Lung (tissue), 12 donors: Measurements from ENCODE around the gene VPS41. TPM values are rescaled to one million over a fixed set of nuclear protein-coding genes. Genes with fewer than 3 reads are reported as not detected.

Experiments used
- ATAC-seq: fragments of 200-7000 bp; cut with Tn5 transposase; one replicate; pipeline ENCODE4 v1.9.1; 2020; ENCODE audit warnings: moderate number of reproducible peaks; ENCODE audit not compliant: insufficient read depth, low FRiP score
- DNase-seq, 3 donors: peaks; one replicate each; pipeline ENCODE4 v3.0.0-alpha.2; 2013 to 2017
- H3K27ac ChIP-seq, 2 donors: one replicate each; pipeline ENCODE4 v1.5.1; 2013; ENCODE audit warnings: mild to moderate bottlenecking in 2 of 2, moderate library complexity in 2 of 2, control low read depth in 1 of 2, inconsistent platforms in 1 of 2, low read depth in 1 of 2, low read length in 1 of 2
- H3K27me3 ChIP-seq, 3 donors: one replicate each; pipeline ENCODE4 v1.5.1; 2013; ENCODE audit warnings: low read length in 2 of 3; ENCODE audit not compliant: control insufficient read depth in 3 of 3, insufficient read depth in 3 of 3
- H3K36me3 ChIP-seq, 4 donors: one replicate each; pipeline ENCODE4 v1.5.1; 2013; ENCODE audit warnings: low read length in 4 of 4, mild to moderate bottlenecking in 1 of 4, moderate library complexity in 1 of 4; ENCODE audit not compliant: control insufficient read depth in 4 of 4, insufficient read depth in 4 of 4
- H3K4me1 ChIP-seq, 5 donors: one replicate each; pipeline ENCODE4 v1.5.1; 2013; ENCODE audit warnings: low read length in 5 of 5, mild to moderate bottlenecking in 2 of 5, moderate library complexity in 1 of 5; ENCODE audit not compliant: control insufficient read depth in 5 of 5, insufficient read depth in 5 of 5
- H3K4me3 ChIP-seq: one replicate; pipeline ENCODE4 v1.5.1; 2013; ENCODE audit warnings: mild to moderate bottlenecking, control low read depth, moderate library complexity
- H3K9ac ChIP-seq, 2 donors: one replicate each; pipeline ENCODE4 v1.5.1; 2013; ENCODE audit warnings: low read length in 2 of 2, control low read depth in 1 of 2; ENCODE audit not compliant: insufficient read depth in 1 of 2
- H3K9me3 ChIP-seq, 4 donors: one replicate each; pipeline ENCODE4 v1.5.1; 2013; ENCODE audit warnings: low read length in 3 of 4, mild to moderate bottlenecking in 1 of 4, moderate library complexity in 1 of 4; ENCODE audit not compliant: control insufficient read depth in 4 of 4, insufficient read depth in 3 of 4
- WGBS, 2 donors: extraction: QIAGEN DNeasy Blood & Tissue Kit; methylation state at CpG; one replicate each; pipeline ENCODE4 v1.1.7; 2013; 5-methylcytosine and 5-hydroxymethylcytosine counted together
- polyA plus RNA-seq, 2 donors: library from polyadenylated mRNA; stranded (reverse); fragments of 200-250 nt; gene quantifications; one replicate each; pipeline ENCODE4 v1.2.1, GENCODE V29; 2013
- total RNA-seq, 2 donors: library from RNA; depleted of rRNA in 1 of 2; stranded (reverse); fragments of >200 nt in 1 of 2; gene quantifications; one replicate each; pipeline ENCODE4 v1.2.1, GENCODE V29; 2014 to 2021
- TF ChIP-seq, protein P1 (sequence below): IDR thresholded peaks from 2 replicates; pipeline ENCODE4 v1.5.1; 2012; ENCODE audit warnings: mild to moderate bottlenecking; ENCODE audit errors: control extremely low read depth, extremely low read depth
- donor health status: control.
- donor health status: control.
- donor health status: Bipolar disorder and iron deficiency.
- donor health status: healthy.
- donor health status: DM: yes; HTN: yes; CAD: no.

VPS41 gene
- total and polyA plus RNA-seq, 4 donors, result 13.8 to 88.6 (median 48.1) TPM

- H3K4me3 ChIP-seq, result no peak overlapping the region
- no peak for DNase-seq
- no peak overlapping the region for H3K9ac ChIP-seq
- no peaks in the 10 kb centered on the region for H3K27me3 ChIP-seq
- TF ChIP-seq, protein P1, sequence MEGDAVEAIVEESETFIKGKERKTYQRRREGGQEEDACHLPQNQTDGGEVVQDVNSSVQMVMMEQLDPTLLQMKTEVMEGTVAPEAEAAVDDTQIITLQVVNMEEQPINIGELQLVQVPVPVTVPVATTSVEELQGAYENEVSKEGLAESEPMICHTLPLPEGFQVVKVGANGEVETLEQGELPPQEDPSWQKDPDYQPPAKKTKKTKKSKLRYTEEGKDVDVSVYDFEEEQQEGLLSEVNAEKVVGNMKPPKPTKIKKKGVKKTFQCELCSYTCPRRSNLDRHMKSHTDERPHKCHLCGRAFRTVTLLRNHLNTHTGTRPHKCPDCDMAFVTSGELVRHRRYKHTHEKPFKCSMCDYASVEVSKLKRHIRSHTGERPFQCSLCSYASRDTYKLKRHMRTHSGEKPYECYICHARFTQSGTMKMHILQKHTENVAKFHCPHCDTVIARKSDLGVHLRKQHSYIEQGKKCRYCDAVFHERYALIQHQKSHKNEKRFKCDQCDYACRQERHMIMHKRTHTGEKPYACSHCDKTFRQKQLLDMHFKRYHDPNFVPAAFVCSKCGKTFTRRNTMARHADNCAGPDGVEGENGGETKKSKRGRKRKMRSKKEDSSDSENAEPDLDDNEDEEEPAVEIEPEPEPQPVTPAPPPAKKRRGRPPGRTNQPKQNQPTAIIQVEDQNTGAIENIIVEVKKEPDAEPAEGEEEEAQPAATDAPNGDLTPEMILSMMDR, result no peak
- 98% methylated on average over 10 of the region's 10 CpGs for WGBS, 2 donors
- no peak overlapping the region for H3K27ac ChIP-seq
- ATAC-seq, result no peak
- peaks cover 0 to 3% (median 0%) of the 10 kb centered on the region in 4 donors for H3K9me3 ChIP-seq
- H3K36me3 ChIP-seq, result peaks cover 2 to 26% (median 10%) of the 10 kb centered on the region in 4 donors
- H3K4me1 ChIP-seq, result no peaks in the 10 kb centered on the region
Observed at GRCh38 chr7:38723327-38723726, 185.7 kb downstream of the VPS41 start.

DNA sequence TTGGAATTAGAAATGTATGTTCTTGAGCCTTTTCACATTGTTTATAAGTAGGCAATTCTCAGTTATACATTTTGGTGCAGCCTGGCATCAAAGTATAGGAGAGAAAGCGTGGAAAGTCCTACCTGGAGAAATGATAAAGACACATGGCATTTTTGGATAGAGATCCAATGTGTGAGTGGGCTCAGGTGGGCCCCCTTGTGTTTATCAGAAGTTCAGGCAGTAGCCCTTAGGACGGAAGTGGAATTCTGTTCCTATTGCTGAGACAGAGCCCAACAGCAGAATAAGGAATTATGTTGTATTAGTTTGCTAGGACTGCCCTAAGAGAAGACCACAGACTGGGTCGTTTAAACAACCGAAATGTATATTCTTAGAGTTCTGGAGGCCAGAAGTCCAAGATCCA is 192.6 kb downstream of the VPS41 start:
- no peak overlapping the region for H3K27ac ChIP-seq
- H3K36me3 ChIP-seq, result no peaks in the 10 kb centered on the region
- H3K9me3 ChIP-seq, result peaks cover 0 to 5% (median 1%) of the 10 kb centered on the region in 4 donors
- TF ChIP-seq, protein P1, result no peak
- DNase-seq (no peak), ATAC-seq (no peak)
- 91 to 95% methylated on average over 4 of the region's 4 CpGs for WGBS, 2 donors
- no peak overlapping the region for H3K4me3 ChIP-seq
- H3K9ac ChIP-seq, result no peak overlapping the region
- no peaks in the 10 kb centered on the region for H3K27me3 ChIP-seq
- H3K4me1 ChIP-seq, result no peaks in the 10 kb centered on the region

- no peak for ATAC-seq
- no peaks in the 10 kb centered on the region for H3K27me3 ChIP-seq
- no peak overlapping the region for H3K4me3 ChIP-seq
- TF ChIP-seq, protein P1, result no peak
- no peak overlapping the region for H3K27ac ChIP-seq
- H3K36me3 ChIP-seq, result no peaks in the 10 kb centered on the region
- no peak overlapping the region for H3K9ac ChIP-seq
- no peak for DNase-seq
- no peaks in the 10 kb centered on the region for H3K4me1 ChIP-seq
- WGBS, 2 donors, result 77 to 88% methylated on average over 4 of the region's 4 CpGs
- peaks cover 0 to 2% (median 0%) of the 10 kb centered on the region in 4 donors for H3K9me3 ChIP-seq
Observed at GRCh38 chr7:38709123-38709522, 199.9 kb downstream of the VPS41 start.

- ATAC-seq (no peak), DNase-seq (no peak)
- Histone ChIP-seq H3K36me3 (no peaks in the 10 kb centered on the region), H3K4me1 (peaks cover 0 to 2% (median 0%) of the 10 kb centered on the region in 5 donors), H3K9ac (no peak overlapping the region), H3K9me3 (peaks cover 0 to 2% (median 0%) of the 10 kb centered on the region in 4 donors), H3K27me3 (no peaks in the 10 kb centered on the region), H3K4me3 (no peak overlapping the region), H3K27ac (no peak overlapping the region)
- TF ChIP-seq, protein P1, result no peak
Observed at GRCh38 chr7:38704751-38705150, 204.2 kb downstream of the VPS41 start.
